ENCODE data around the gene TAF6. TPM values are rescaled to one million over a fixed set of nuclear protein-coding genes. Genes with fewer than 3 reads are reported as not detected.
A peak's percentile ranks its signal among the peaks of the same experiment; 100 is the strongest.

Gene TAF6
- polyA plus RNA-seq, 2 of the 4 experiments (the other 2 are of a cell fraction) = 36.2 to 57.0 TPM

GRCh38 chr7:100088095-100088620 lies 31.0 kb downstream of the TAF6 start:
- Histone ChIP-seq H3K4me1 (peaks cover 14% of the 10 kb centered on the region), H3K4me2 (peak overlapping the region; percentile 86), H3K9me3 (no peaks in the 10 kb centered on the region), H3K4me3 (peak overlapping the region; percentile 69), H3K27ac (peak overlapping the region; percentile 88 to 94)
- POLR2A ChIA-PET = interaction anchor here (0.6 to 4.8 kb wide), 3 partner anchors 13 to 341 kb away, joined by 3 to 46 read pairs (median 3); partner anchors contain the start of genes AP4M1, MCM7 and ZCWPW1
- no peak for FAIRE-seq
- TF ChIP-seq JUN (IDR thresholded peaks at IDR 0.05) (no peak), RARB (CRISPR knock-in tag; IDR thresholded peaks at IDR 0.05) (no peak), CBX2 (IDR thresholded peaks at IDR 0.05; ENCODE audit: borderline replicate concordance, low read depth) (no peak), HDAC2 (IDR thresholded peaks at IDR 0.05) (no peak), FOXS1 (CRISPR knock-in tag; IDR thresholded peaks at IDR 0.05) (no peak), GATA3 (IDR thresholded peaks at IDR 0.05; ENCODE audit: borderline replicate concordance) (no peak), MAX (IDR thresholded peaks at IDR 0.05) (no peak), HOXA7 (CRISPR knock-in tag; IDR thresholded peaks at IDR 0.05) (no peak), EHMT2 (IDR thresholded peaks at IDR 0.05; ENCODE audit: low read depth) (no peak), KDM5A (IDR thresholded peaks at IDR 0.05) (no peak)
- CTCF ChIA-PET = interaction anchor here (0.6 to 1.9 kb wide), 3 partner anchors 14 to 95 kb away, joined by 3 to 4 read pairs (median 3); partner anchors contain the start of gene AP4M1
- no peak for ATAC-seq
- DNase-seq (ENCODE audit: low read depth in 1 of 2, low spot score in 1 of 2) = no peak
- 85% methylated on average over 11 of the region's 11 CpGs for WGBS (ENCODE audit: missing lambda C conversion rate)

GRCh38 chr7:100087055-100087750 lies 32.0 kb downstream of the TAF6 start:
- ChIA-PET CTCF (interaction anchor here (0.6 to 1.9 kb wide), 2 partner anchors 15 to 78 kb away, joined by 3 to 4 read pairs; partner anchors contain the start of gene AP4M1), POLR2A (interaction anchor here (0.6 to 4.8 kb wide), 2 partner anchors 14 to 93 kb away, joined by 3 to 46 read pairs; partner anchors contain the start of genes AP4M1 and MCM7)
- ATAC-seq (peak in 1 of 2 experiments; percentile 3; a peak in 1 of 6 replicates), FAIRE-seq (no peak), DNase-seq (ENCODE audit: low read depth in 1 of 2, low spot score in 1 of 2) (peak in 1 of 2 experiments; percentile 56)
- WGBS (ENCODE audit: missing lambda C conversion rate) = 70% methylated on average over 10 of the region's 10 CpGs
- peaks cover 14% of the 10 kb centered on the region for H3K4me1 ChIP-seq
- no peak for TF ChIP-seq NPAS2 (CRISPR knock-in tag; IDR thresholded peaks at IDR 0.05; ENCODE audit: borderline replicate concordance)
- TF ChIP-seq FOSL2 (IDR thresholded peaks at IDR 0.05) = no peak
- TF ChIP-seq FOSL2 (CRISPR knock-in tag; IDR thresholded peaks at IDR 0.05) = peak; percentile 34; the same call in 1 of the 2 replicates
- no peak overlapping the region for H3K4me3 ChIP-seq
- 0 out of 6 replicates have a peak overlapping the region, but pooled peaks of 1 of the 2 experiments have one; percentile 23 for H3K27ac ChIP-seq
- no peak overlapping the region for H3K4me2 ChIP-seq
- no peaks in the 10 kb centered on the region for H3K9me3 ChIP-seq

- 51% methylated on average over 3 of the region's 3 CpGs for WGBS (ENCODE audit: missing lambda C conversion rate)
- POLR2A ChIA-PET = interaction anchor here (0.7 to 0.9 kb wide), 2 partner anchors 16 to 90 kb away, joined by 3 read pairs; partner anchors contain the start of gene AP4M1
- no peak for DNase-seq (ENCODE audit: low read depth in 1 of 2, low spot score in 1 of 2)
- Histone ChIP-seq H3K9me3 (no peaks in the 10 kb centered on the region), H3K4me2 (no peak overlapping the region), H3K4me3 (no peak overlapping the region), H3K4me1 (peaks cover 14% of the 10 kb centered on the region), H3K27ac (no peak overlapping the region)
- CTCF ChIA-PET = interaction anchor here (1.3 to 2.2 kb wide), 2 partner anchors 36 to 92 kb away, joined by 4 to 6 read pairs; partner anchors contain the start of gene ZSCAN21
- no peak for FAIRE-seq
- no peak for ATAC-seq
- TF ChIP-seq ESRRA (IDR thresholded peaks at IDR 0.05; ENCODE audit: borderline replicate concordance, low read length) = no peak
- no peak for TF ChIP-seq RAD21 (conservative IDR thresholded peaks at IDR 0.05 in 1 of 2, IDR thresholded peaks at IDR 0.05 in 1 of 2)
- TF ChIP-seq CTCF (IDR thresholded peaks at IDR 0.05) = no peak
- TF ChIP-seq FOSL2 (IDR thresholded peaks at IDR 0.05) = no peak
- TF ChIP-seq FOSL2 (CRISPR knock-in tag; IDR thresholded peaks at IDR 0.05) = no peak
- no peak for TF ChIP-seq RNF2 (IDR thresholded peaks at IDR 0.05; ENCODE audit: borderline replicate concordance, low read depth)
- TF ChIP-seq NPAS2 (CRISPR knock-in tag; IDR thresholded peaks at IDR 0.05; ENCODE audit: borderline replicate concordance) = no peak
- TF ChIP-seq KDM5A (IDR thresholded peaks at IDR 0.05) = no peak
- no peak for TF ChIP-seq BHLHE40 (IDR thresholded peaks at IDR 0.05; ENCODE audit: low read depth, low read length)
- TF ChIP-seq EP300 (IDR thresholded peaks at IDR 0.05) = no peak
- no peak for TF ChIP-seq MAFK (IDR thresholded peaks at IDR 0.05; ENCODE audit: partially characterized antibody)
- no peak for TF ChIP-seq HOXB13 (CRISPR knock-in tag; IDR thresholded peaks at IDR 0.05; ENCODE audit: low read depth)
- no peak for TF ChIP-seq HMGXB4 (CRISPR knock-in tag; IDR thresholded peaks at IDR 0.05; ENCODE audit: borderline replicate concordance)
- no peak for TF ChIP-seq TFCP2L1 (CRISPR knock-in tag; IDR thresholded peaks at IDR 0.05)
- TF ChIP-seq EHF (CRISPR knock-in tag; IDR thresholded peaks at IDR 0.05) = no peak
- no peak for TF ChIP-seq ZFP36 (IDR thresholded peaks at IDR 0.05; ENCODE audit: borderline replicate concordance, partially characterized antibody)
- no peak for TF ChIP-seq SMC3 (IDR thresholded peaks at IDR 0.05)
- TF ChIP-seq POLR2AphosphoS2 (conservative IDR thresholded peaks at IDR 0.05; ENCODE audit: low read length) = no peak
- no peak for TF ChIP-seq ELK1 (IDR thresholded peaks at IDR 0.05; ENCODE audit: low read depth, low read length)
These were observed 33.6 kb downstream of the TAF6 start for GRCh38 chr7:100085515-100085914.
